K562 (cell line): ENCODE data around the gene NSMF. TPM values are rescaled to one million over a fixed set of nuclear protein-coding genes. Genes with fewer than 3 reads are reported as not detected.

Experiments
- CREM ChIP-seq: IDR thresholded peaks from 2 replicates; pipeline ENCODE4 v1.6.1; 2014; ENCODE audit warnings: antibody characterized with exemption, low read depth
- DACH1 ChIP-seq: fragments of 450-650 bp; IDR thresholded peaks from 2 replicates; pipeline ENCODE4 v1.6.1; 2018; ENCODE audit not compliant: partially characterized antibody
- EHMT2 ChIP-seq: fragments of 450-650 bp; IDR thresholded peaks from 2 replicates; pipeline ENCODE4 v1.6.1; 2018; ENCODE audit warnings: antibody characterized with exemption
- IFI16 ChIP-seq: fragments of 250-450 bp; sonication (Bioruptor Pico); IDR thresholded peaks from 2 replicates; pipeline ENCODE4 v2.1.2; 2022; ENCODE audit warnings: mild to moderate bottlenecking, inconsistent platforms
- JUN ChIP-seq, 2 experiments: sonication (generic) in 1 of 2; formaldehyde crosslinking in 1 of 2; IDR thresholded peaks; 2 replicates each; pipeline versions ENCODE4 v1.6.1 to v1.8.0; 2012 to 2022; ENCODE audit warnings: borderline replicate concordance in 2 of 2, mild to moderate bottlenecking in 2 of 2, improper control_type of control experiment in 1 of 2, low read depth in 1 of 2, low read length in 1 of 2, missing genetic modification reagents in 1 of 2
- JUND ChIP-seq, 2 experiments: IDR thresholded peaks; 2 replicates in 1 of 2; 3 replicates in 1 of 2; pipeline ENCODE4 v1.6.1; 2011; ENCODE audit warnings: borderline replicate concordance in 2 of 2, low read depth in 2 of 2, low read length in 2 of 2, improper control_type of control experiment in 1 of 2, missing biosample characterization in 1 of 2, missing genetic modification characterization in 1 of 2, missing genetic modification reagents in 1 of 2
- RBM39 ChIP-seq: fragments of 200-400 bp; formaldehyde crosslinking; optimal IDR thresholded peaks from 2 replicates; pipeline ENCODE3; 2018; ENCODE audit warnings: low read depth, low read length
- ZNF224 ChIP-seq: sonication (generic); formaldehyde crosslinking; IDR thresholded peaks from 2 replicates; pipeline ENCODE4 v1.8.0; 2022; ENCODE audit warnings: mild to moderate bottlenecking, missing genetic modification reagents
- ZNF431 ChIP-seq: sonication (generic); formaldehyde crosslinking; IDR thresholded peaks from 2 replicates; pipeline ENCODE4 v1.8.0; 2022; ENCODE audit warnings: mild to moderate bottlenecking, missing genetic modification reagents
- polyA plus RNA-seq, 8 experiments: library from polyadenylated mRNA; depleted of rRNA in 4 of 8; stranded (reverse) in 5 of 8; unstranded in 3 of 8; fragments of >200 nt; fragmentation: Nextera tagmentation in 2 of 8; fragmentation: Illumina TruSeq in 1 of 8; extraction: Ambion mirVana in 2 of 8; extraction: Trizol in 1 of 8; gene quantifications; 2 replicates each; pipeline versions ENCODE4 v1.2.1 to v1.2.3, GENCODE V29; 2011 to 2014; ENCODE audit warnings: inconsistent platforms in 1 of 8, missing spikeins in 1 of 8
- total RNA-seq, 7 experiments: library from RNA; depleted of rRNA in 6 of 7; stranded (reverse); fragments of >200 nt in 6 of 7; fragmentation: Illumina TruSeq in 2 of 7; extraction: Trizol in 2 of 7; gene quantifications; 2 replicates each; pipeline versions ENCODE4 v1.2.1 to v1.2.3, GENCODE V29; 2011 to 2021; ENCODE audit warnings: low replicate concordance in 1 of 7
- TF ChIP-seq, protein P1 (sequence below): fragments of 150-350 bp; conservative IDR thresholded peaks from 2 replicates; pipeline ENCODE4 v1.6.1; 2014; ENCODE audit warnings: low read length
- TF ChIP-seq, protein P2 (sequence below): fragments of 250-450 bp; sonication (Bioruptor Pico); IDR thresholded peaks from 2 replicates; pipeline ENCODE4 v1.5.0; 2021; ENCODE audit warnings: mild to moderate bottlenecking, moderate library complexity
- TF ChIP-seq, protein P3 (sequence below): sonication (generic); formaldehyde crosslinking; IDR thresholded peaks from 2 replicates; pipeline ENCODE4 v1.8.1; 2023; ENCODE audit warnings: mild to moderate bottlenecking, missing genetic modification reagents

NSMF gene
- total and polyA plus RNA-seq, 9 of the 15 experiments (the other 6 are each of a cell fraction or from before 2014, with no cell fraction given), result 0.20 to 82.7 (median 29.3) TPM

DNA sequence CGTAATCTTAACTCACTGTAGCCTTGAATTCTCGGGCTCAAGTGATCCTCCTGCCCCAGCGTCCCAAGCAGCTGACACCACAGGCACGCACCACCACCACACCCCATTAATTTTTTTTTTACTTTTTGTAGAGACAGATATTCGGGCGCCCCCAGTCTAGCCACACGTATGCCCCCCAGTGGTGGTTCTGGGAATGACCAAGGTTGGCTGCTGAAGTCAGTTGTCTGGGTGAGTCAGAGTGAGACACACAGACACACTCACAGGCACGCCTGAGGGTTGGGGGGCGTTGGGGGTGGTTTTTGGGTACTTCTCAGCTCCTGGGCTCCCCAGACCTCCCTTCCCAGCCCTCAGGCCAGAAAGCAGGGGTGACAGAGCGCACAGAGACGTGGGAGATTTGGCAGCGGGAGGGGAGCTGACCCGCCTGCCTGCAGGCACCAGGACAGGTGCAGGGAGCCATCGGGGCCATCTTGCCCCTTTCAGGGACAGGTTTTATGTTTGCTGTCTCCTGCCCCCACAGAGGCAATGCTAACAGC is 13.8 kb downstream of the NSMF start (continued):
- TF ChIP-seq, protein P1, sequence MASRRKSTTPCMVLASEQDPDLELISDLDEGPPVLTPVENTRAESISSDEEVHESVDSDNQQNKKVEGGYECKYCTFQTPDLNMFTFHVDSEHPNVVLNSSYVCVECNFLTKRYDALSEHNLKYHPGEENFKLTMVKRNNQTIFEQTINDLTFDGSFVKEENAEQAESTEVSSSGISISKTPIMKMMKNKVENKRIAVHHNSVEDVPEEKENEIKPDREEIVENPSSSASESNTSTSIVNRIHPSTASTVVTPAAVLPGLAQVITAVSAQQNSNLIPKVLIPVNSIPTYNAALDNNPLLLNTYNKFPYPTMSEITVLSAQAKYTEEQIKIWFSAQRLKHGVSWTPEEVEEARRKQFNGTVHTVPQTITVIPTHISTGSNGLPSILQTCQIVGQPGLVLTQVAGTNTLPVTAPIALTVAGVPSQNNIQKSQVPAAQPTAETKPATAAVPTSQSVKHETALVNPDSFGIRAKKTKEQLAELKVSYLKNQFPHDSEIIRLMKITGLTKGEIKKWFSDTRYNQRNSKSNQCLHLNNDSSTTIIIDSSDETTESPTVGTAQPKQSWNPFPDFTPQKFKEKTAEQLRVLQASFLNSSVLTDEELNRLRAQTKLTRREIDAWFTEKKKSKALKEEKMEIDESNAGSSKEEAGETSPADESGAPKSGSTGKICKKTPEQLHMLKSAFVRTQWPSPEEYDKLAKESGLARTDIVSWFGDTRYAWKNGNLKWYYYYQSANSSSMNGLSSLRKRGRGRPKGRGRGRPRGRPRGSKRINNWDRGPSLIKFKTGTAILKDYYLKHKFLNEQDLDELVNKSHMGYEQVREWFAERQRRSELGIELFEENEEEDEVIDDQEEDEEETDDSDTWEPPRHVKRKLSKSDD, result no peak; the same call in 1 of the 2 replicates
- TF ChIP-seq ZNF224 (CRISPR knock-in tag) (no peak), JUND (IDR thresholded peaks at IDR 0.05; ENCODE audit: borderline replicate concordance, low read depth, low read length) (peak; percentile 80), JUND (tag; IDR thresholded peaks at IDR 0.05; ENCODE audit: borderline replicate concordance, low read depth, low read length) (peak; percentile 64; the same call in 1 of the 3 replicates), DACH1 (peak; percentile 96), ZNF431 (CRISPR knock-in tag) (no peak), IFI16 (CRISPR knock-in tag) (no peak), JUN (IDR thresholded peaks at IDR 0.05; ENCODE audit: borderline replicate concordance, low read depth, low read length) (no peak), JUN (CRISPR knock-in tag; IDR thresholded peaks at IDR 0.05; ENCODE audit: borderline replicate concordance) (no peak), CREM (0 out of 2 replicates have a peak, but pooled peaks have one; percentile 21), RBM39 (no peak), EHMT2 (no peak)
- TF ChIP-seq, protein P2, sequence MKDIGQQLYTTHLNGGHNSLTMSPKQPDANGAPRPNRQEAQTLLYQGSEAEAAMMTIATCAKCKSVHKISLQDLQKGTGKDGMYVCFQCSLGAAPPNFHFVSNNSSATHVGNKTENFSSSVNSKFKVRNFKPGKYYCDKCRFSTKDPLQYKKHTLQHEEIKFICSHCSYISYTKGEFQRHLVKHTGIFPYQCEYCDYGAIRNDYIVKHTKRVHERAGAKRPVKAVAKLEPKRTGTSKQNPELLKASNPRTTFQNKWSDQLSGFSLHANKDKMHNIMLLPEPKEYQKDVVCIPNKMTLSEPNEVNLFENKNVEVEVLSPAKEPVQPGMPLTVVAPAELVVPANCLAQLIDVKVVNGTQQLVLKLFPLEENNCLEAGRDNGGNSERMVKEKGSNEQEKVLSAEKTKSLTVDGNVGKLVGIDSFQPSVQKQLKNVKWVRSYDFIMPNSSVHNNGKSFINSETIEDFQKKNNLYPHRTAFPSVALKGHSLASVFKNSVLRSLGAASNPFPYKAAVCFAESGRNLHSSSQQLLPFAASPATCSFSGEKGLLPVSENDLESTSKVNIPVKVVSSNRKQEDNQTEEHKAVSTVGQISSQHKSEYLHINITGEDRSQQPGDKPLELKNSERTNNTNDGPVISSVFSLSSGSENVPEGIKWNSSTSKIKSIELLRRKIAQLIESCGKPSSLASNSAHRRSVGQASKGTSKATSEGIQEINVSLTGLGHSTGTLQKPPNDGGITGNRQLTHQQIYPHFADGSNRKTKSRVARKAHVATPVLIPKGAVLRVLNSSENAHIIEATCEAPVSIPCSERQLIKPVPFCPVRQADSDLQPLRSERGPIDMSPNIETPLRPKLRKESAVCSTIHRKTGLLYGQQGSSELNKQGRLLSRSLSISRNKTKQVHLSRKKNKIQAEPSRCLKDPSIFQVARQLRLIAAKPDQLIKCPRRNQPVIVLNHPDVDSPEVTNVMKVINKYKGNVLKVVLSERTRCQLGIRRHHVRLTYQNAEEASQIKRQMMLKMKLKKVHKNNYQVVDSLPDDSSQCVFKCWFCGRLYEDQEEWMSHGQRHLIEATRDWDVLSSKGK (CRISPR knock-in tag), result no peak
- TF ChIP-seq, protein P3, sequence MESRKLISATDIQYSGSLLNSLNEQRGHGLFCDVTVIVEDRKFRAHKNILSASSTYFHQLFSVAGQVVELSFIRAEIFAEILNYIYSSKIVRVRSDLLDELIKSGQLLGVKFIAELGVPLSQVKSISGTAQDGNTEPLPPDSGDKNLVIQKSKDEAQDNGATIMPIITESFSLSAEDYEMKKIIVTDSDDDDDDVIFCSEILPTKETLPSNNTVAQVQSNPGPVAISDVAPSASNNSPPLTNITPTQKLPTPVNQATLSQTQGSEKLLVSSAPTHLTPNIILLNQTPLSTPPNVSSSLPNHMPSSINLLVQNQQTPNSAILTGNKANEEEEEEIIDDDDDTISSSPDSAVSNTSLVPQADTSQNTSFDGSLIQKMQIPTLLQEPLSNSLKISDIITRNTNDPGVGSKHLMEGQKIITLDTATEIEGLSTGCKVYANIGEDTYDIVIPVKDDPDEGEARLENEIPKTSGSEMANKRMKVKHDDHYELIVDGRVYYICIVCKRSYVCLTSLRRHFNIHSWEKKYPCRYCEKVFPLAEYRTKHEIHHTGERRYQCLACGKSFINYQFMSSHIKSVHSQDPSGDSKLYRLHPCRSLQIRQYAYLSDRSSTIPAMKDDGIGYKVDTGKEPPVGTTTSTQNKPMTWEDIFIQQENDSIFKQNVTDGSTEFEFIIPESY, result peak; percentile 36; the same call in 1 of the 2 replicates
